SK-N-SH (cell line): ENCODE data around the gene TSPAN14.

ENCODE experiments used
- CTCF ChIP-seq: fragments of 200-600 bp; sonication (generic); IDR thresholded peaks from 2 replicates; pipeline ENCODE4 v1.6.1; 2017; ENCODE audit warnings: antibody characterized with exemption, mild to moderate bottlenecking, moderate library complexity
- EP300 ChIP-seq, 2 experiments: IDR thresholded peaks; 2 replicates each; pipeline versions ENCODE4 v1.4.0 to v1.6.1; 2012; ENCODE audit warnings: borderline replicate concordance in 1 of 2, low read depth in 1 of 2, low read length in 1 of 2
- FOXM1 ChIP-seq: IDR thresholded peaks from 2 replicates; pipeline ENCODE4 v1.4.0; 2012; ENCODE audit warnings: low read depth, mild to moderate bottlenecking
- NFIC ChIP-seq: IDR thresholded peaks from 2 replicates; pipeline ENCODE4 v1.4.0; 2012; ENCODE audit warnings: borderline replicate concordance
- NRF1 ChIP-seq: IDR thresholded peaks from 2 replicates; pipeline ENCODE4 v1.6.1; 2012; ENCODE audit warnings: low read depth, mild to moderate bottlenecking, low read length

- TF ChIP-seq EP300 (IDR thresholded peaks at IDR 0.05; ENCODE audit: borderline replicate concordance in 1 of 2, low read depth in 1 of 2, low read length in 1 of 2) (no peak), CTCF (no peak), FOXM1 (no peak), NRF1 (no peak), NFIC (no peak)
Measured at GRCh38 chr10:80452069-80452468, 2.0 kb upstream of the TSPAN14 start.
